Measurements from ENCODE around the gene PTPA.

The PTPA gene

DNA sequence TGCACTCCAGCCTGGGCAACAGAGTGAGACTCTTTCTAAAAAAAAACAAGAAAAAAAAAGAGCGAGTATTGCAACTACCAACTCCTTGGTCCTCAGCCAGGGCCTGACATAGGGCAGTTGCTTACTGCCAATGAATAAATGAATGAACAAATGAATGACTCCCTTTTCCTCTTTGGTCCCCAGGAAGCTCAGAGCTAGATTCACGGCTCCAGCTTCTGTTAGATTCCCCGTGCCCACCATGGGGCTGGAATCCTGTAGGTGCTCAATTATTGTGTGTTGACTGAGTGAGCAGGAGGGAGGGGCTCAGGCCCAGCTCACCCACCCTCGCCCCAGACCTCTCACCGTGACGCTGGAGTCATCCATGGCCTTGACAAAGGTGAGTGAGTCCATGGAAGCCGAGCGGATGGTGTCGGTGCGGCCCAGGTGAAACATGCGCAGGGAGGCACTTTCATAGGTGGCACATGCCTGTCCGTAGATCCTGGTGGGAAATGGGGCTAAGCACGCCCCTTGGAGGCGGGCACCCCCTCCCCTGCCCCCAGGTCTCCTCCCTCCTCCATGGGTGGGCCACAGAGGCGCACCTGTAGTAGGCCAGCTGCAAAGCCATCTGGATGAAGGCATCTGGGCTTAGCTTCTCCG lies 13.4 kb upstream of the PTPA start:
- no peaks in the 10 kb centered on the region for H3K27me3 ChIP-seq (ENCODE audit: low read length)
- TF ChIP-seq, protein P1, sequence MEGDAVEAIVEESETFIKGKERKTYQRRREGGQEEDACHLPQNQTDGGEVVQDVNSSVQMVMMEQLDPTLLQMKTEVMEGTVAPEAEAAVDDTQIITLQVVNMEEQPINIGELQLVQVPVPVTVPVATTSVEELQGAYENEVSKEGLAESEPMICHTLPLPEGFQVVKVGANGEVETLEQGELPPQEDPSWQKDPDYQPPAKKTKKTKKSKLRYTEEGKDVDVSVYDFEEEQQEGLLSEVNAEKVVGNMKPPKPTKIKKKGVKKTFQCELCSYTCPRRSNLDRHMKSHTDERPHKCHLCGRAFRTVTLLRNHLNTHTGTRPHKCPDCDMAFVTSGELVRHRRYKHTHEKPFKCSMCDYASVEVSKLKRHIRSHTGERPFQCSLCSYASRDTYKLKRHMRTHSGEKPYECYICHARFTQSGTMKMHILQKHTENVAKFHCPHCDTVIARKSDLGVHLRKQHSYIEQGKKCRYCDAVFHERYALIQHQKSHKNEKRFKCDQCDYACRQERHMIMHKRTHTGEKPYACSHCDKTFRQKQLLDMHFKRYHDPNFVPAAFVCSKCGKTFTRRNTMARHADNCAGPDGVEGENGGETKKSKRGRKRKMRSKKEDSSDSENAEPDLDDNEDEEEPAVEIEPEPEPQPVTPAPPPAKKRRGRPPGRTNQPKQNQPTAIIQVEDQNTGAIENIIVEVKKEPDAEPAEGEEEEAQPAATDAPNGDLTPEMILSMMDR (IDR thresholded peaks at IDR 0.05; ENCODE audit: insufficient read depth, low read length, poor library complexity, severe bottlenecking) = no peak
- no peak for TF ChIP-seq EZH2phosphoT487 (conservative IDR thresholded peaks at IDR 0.05; ENCODE audit: low read length)
- H3K9me2 ChIP-seq (replicated peaks; ENCODE audit: insufficient read depth, low read length) = no peaks in the 10 kb centered on the region
- no peaks in the 10 kb centered on the region for H4K20me1 ChIP-seq (ENCODE audit: low read depth, low read length)
- H3K27ac ChIP-seq (ENCODE audit: low read depth, low read length) = no peak overlapping the region
- no peaks in the 10 kb centered on the region for H3K9me3 ChIP-seq (ENCODE audit: insufficient read depth, low read length)
- H3K4me2 ChIP-seq (ENCODE audit: low read depth, low read length, poor library complexity, severe bottlenecking) = no peak overlapping the region
- no peaks in the 10 kb centered on the region for H3F3A ChIP-seq (ENCODE audit: insufficient read depth)
- no peaks in the 10 kb centered on the region for H3K79me2 ChIP-seq (ENCODE audit: insufficient read depth, low read length)
- H3K4me3 ChIP-seq (ENCODE audit: insufficient read depth, low read length, poor library complexity, severe bottlenecking) = no peak overlapping the region
- H3K9ac ChIP-seq (ENCODE audit: low read length) = no peak overlapping the region
- no peak overlapping the region for H2AFZ ChIP-seq (ENCODE audit: low read depth, low read length, severe bottlenecking)
- H3K36me3 ChIP-seq (ENCODE audit: low read length) = no peaks in the 10 kb centered on the region

DNA sequence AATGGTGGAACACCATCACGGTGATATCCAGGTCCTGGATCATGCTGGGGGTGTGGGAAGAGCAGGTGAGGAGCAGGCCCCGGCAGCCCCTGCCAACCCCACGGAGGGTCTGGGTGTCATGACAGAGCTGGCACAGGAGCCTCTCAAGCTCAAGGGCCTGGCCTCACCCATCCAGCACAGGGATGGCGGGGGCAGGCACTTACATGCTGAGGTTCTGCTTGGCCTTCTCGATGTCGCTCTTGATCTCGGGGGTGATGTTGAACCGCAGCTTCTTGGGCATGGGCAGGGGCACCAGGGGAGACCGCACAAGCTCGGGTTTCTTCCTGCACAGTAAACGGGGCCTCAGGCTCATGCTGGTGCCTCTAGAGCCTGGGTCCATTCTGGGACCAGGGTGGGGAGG lies 12.9 kb upstream of the PTPA start:
- H4K20me1 ChIP-seq (ENCODE audit: low read depth, low read length) = no peaks in the 10 kb centered on the region
- H3K27ac ChIP-seq (ENCODE audit: low read depth, low read length) = no peak overlapping the region
- H2AFZ ChIP-seq (ENCODE audit: low read depth, low read length, severe bottlenecking) = no peak overlapping the region
- H3K9me3 ChIP-seq (ENCODE audit: insufficient read depth, low read length) = no peaks in the 10 kb centered on the region
- H3F3A ChIP-seq (ENCODE audit: insufficient read depth) = no peaks in the 10 kb centered on the region
- no peaks in the 10 kb centered on the region for H3K36me3 ChIP-seq (ENCODE audit: low read length)
- H3K4me3 ChIP-seq (ENCODE audit: insufficient read depth, low read length, poor library complexity, severe bottlenecking) = no peak overlapping the region
- H3K9me2 ChIP-seq (replicated peaks; ENCODE audit: insufficient read depth, low read length) = no peaks in the 10 kb centered on the region
- no peaks in the 10 kb centered on the region for H3K27me3 ChIP-seq (ENCODE audit: low read length)
- no peak for TF ChIP-seq EZH2phosphoT487 (conservative IDR thresholded peaks at IDR 0.05; ENCODE audit: low read length)
- TF ChIP-seq, protein P1 (IDR thresholded peaks at IDR 0.05; ENCODE audit: insufficient read depth, low read length, poor library complexity, severe bottlenecking) = no peak
- H3K9ac ChIP-seq (ENCODE audit: low read length) = no peak overlapping the region
- no peaks in the 10 kb centered on the region for H3K79me2 ChIP-seq (ENCODE audit: insufficient read depth, low read length)
- H3K4me2 ChIP-seq (ENCODE audit: low read depth, low read length, poor library complexity, severe bottlenecking) = no peak overlapping the region

DNA sequence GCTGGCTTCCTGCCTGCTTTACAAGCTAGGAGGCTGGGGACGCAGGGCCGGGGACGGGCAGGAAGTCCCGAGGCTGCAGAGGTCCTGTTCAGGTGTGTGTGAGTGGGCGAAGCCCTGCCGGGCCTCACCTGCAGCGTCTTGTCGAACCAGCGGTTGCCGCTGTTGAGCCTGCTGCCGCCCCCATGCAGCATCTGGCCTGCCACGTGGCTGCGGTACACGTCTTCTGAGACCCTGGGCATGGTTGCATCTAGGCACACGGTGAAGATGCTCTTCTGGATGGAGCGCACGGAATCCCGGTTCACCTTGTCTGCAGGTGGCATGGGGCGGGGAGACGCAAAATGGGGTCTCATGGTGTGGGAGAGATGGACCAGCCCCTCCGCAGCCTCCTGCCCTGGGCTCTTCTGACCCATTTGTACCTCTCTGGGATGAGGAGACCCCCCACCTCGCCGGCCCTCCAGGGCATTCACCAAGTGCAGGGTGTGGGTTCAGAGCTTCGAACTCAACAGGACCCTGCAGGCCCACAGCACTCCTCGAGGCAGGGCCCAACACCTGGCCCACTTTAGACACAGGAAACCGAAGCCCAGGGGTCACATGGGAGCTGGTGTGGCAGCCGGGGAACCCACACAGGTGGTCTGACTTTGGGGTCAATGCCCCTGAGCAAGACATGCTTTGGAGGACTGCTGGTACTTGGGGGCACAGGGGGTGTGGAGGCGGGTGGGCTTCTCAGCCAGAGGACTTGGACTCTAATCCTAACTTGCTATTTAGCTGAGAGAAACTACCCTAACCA lies 10.6 kb upstream of the PTPA start:
- no peaks in the 10 kb centered on the region for H3K79me2 ChIP-seq (ENCODE audit: insufficient read depth, low read length)
- no peaks in the 10 kb centered on the region for H3K36me3 ChIP-seq (ENCODE audit: low read length)
- no peak overlapping the region for H3K4me2 ChIP-seq (ENCODE audit: low read depth, low read length, poor library complexity, severe bottlenecking)
- H3K27me3 ChIP-seq (ENCODE audit: low read length) = no peaks in the 10 kb centered on the region
- no peaks in the 10 kb centered on the region for H3K9me3 ChIP-seq (ENCODE audit: insufficient read depth, low read length)
- no peak overlapping the region for H2AFZ ChIP-seq (ENCODE audit: low read depth, low read length, severe bottlenecking)
- H3K9ac ChIP-seq (ENCODE audit: low read length) = no peak overlapping the region
- TF ChIP-seq EZH2phosphoT487 (conservative IDR thresholded peaks at IDR 0.05; ENCODE audit: low read length) = no peak
- TF ChIP-seq, protein P1 (IDR thresholded peaks at IDR 0.05; ENCODE audit: insufficient read depth, low read length, poor library complexity, severe bottlenecking) = no peak
- H4K20me1 ChIP-seq (ENCODE audit: low read depth, low read length) = no peaks in the 10 kb centered on the region
- H3K9me2 ChIP-seq (replicated peaks; ENCODE audit: insufficient read depth, low read length) = no peaks in the 10 kb centered on the region
- no peaks in the 10 kb centered on the region for H3F3A ChIP-seq (ENCODE audit: insufficient read depth)
- H3K4me3 ChIP-seq (ENCODE audit: insufficient read depth, low read length, poor library complexity, severe bottlenecking) = no peak overlapping the region
- H3K27ac ChIP-seq (ENCODE audit: low read depth, low read length) = no peak overlapping the region

Measured in SU-DHL-6 (cell line).